GM15510 (cell line): ENCODE data around the gene DAZAP1.

Experiments
- POLR2A ChIP-seq: IDR thresholded peaks from 3 replicates; pipeline ENCODE4 v1.6.1; 2011; ENCODE audit warnings: borderline replicate concordance; ENCODE audit not compliant: insufficient read length; ENCODE audit errors: extremely low read depth

DAZAP1 gene

GRCh38 chr19:1447944-1448343 lies 40.6 kb downstream of the DAZAP1 start:
- TF ChIP-seq POLR2A = no peak

GRCh38 chr19:1449467-1450442 lies 42.4 kb downstream of the DAZAP1 start, which contains the start of gene APC2:
TSS of gene APC2 (plus strand) at chr19:1450121. CDS start at chr19:1453002, 2,881 bp downstream.
- TF ChIP-seq POLR2A = no peak

DNA sequence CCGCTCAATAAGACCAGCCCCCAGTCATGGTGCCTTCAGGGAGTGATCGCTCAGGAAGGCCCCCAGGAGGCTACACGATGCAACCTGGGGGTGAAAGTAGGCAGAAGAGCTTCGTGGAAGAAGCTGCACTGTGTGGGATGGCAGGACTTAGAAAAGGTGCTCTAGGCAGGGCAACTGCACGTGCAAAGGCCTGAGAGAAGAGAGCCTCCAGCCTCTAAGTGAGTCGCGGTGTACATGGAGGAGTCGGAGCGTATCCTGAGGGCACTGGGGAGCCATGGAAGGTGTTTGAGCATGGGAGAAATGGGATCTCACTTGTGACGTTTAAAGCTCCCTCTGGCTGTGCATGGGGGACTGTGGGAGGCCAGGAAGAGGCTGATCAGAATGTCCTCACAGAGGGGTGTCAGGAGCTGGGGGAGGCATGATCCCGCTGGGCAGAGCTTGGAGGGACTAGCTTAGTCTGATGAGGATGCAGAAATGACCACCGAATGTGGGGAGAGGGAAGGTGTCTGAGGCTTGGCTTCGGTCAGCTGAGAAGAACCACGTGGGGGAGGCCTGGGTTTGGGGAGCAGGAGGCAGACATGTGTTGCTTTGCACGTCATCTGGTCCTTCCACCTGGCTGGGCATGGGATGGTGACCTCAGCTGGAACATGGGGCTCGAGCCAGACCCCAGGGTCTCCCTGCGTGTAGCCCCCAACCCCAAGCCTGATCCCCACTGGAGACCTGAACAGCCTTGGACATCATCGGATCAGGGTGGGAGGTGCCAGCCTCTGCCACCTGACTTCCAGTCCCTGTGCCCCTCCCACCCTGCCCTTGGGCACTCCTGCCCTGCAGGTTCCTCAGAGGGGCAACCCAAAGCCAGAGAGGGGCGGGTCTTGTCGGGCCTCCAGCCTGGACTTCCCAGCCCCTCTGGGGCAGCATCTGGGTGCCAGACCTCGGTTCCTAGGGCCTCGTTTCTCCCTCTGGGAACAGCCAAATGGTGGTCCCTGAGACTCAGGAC lies 43.6 kb downstream of the DAZAP1 start:
- no peak for TF ChIP-seq POLR2A

DNA sequence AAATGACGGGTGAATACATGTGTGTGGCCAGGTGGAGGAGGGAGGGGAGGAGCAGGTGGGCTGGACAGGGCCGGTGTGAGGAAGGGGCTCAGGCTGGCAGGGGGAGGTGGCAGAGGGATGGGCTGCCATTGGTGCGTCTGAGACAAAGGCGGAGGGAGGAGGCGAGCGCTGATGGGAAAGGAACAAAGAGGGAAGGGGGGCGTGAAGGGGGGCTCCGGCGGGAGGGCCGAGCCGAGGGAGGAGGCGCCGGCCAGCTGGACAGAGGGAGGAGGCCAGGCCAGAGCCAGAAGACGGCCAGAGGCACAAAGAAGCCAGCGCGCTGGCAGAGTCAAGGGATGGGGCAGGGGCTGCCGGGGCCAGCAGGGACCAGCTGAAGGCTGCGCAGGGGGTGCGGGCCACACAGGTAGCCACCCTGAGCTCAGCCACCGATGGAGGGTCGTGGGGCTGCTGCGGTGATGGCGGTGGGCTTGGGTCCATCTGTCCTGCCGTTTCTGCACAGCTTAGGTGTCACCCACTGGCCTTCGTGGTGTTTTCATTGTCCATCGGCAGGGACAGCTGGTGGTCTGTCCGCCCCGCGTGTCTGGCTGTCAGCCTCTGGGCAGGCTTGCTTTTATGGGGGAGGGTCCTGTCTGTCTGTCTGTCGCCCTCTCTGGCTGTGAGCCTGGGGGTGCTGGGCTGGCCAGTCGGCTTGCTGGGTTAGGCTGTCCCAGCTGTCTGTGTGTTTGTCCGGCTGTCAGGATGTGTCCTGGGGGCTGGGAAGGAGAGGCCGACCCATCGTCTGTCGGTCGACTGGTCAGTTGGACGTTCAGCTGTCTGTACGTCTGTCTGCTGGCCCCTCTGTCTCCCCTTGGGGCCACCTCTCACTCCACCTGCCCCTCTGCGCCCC lies 44.8 kb downstream of the DAZAP1 start:
- no peak for TF ChIP-seq POLR2A

DNA sequence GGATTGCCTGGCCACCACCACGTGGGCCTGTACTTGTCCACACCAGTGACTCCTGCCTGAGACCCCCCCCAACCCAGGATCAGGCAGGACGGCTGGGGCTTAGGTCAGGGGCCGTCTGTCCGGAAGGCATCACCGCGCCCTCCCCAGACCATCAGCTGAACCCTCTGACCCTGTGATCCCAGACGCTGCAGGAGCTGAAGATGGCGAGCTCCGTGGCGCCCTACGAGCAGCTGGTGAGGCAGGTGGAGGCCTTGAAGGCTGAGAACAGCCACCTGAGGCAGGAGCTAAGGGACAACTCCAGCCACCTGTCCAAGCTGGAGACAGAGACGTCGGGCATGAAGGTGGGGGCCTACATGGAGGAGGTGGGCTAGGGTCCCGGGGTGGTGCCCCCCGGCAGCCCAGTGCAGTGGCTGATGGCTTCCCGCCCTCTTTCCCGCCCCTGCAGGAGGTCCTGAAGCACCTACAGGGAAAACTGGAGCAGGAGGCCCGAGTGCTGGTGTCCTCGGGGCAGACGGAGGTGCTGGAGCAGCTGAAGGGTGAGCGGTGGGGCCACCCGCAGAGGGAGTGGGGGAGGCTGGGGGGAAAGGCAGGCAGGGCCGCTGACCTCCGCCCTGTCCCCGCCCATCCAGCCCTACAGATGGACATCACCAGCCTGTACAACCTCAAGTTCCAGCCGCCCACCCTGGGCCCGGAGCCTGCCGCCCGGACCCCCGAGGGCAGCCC lies 45.6 kb downstream of the DAZAP1 start:
- no peak for TF ChIP-seq POLR2A

DNA sequence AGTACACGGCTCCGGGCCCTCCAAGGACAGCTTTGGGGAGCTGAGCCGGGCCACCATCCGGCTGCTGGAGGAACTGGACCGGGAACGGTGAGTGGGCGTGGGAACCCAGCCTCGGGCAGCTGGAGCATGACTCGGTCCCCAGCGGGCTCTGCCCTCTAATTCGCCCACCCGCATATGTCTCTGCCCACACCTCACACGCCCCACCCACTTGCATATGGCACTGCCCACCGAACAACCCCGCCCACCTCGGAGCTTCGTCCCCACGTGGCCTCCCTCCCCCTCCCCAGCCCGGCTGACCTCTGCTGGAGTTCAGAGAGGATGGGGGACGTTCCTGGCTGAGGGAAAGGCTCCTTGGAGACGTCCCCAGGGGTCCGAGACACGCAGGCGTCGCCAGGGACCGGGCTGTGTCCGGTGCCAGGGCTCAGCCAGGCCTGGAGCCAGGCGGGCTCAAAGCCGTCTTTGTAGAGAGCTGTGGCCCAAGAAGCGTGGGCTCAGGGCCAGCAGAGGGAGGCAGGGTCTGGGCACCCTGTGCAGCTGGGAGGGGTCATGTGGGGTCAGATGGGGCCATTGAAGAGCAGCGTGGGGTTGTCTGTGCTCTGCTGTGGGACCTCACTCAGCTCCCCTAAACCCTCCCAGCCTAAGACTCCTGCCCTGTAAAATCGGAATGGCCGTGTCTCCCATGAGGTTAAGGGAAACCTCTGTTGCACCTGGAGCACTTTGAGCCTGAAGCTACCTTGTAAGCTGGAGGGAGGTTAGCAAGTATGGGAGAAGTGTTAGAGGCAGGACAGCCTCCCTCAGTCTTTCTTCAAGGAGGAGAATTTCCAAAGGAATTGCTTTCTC lies 46.4 kb downstream of the DAZAP1 start:
- TF ChIP-seq POLR2A = no peak

GRCh38 chr19:1455002-1455335 lies 47.6 kb downstream of the DAZAP1 start:
- TF ChIP-seq POLR2A = no peak

GRCh38 chr19:1455336-1456120 lies 48.1 kb downstream of the DAZAP1 start:
- TF ChIP-seq POLR2A = no peak

GRCh38 chr19:1456121-1456900 lies 48.9 kb downstream of the DAZAP1 start:
- TF ChIP-seq POLR2A = no peak

DNA sequence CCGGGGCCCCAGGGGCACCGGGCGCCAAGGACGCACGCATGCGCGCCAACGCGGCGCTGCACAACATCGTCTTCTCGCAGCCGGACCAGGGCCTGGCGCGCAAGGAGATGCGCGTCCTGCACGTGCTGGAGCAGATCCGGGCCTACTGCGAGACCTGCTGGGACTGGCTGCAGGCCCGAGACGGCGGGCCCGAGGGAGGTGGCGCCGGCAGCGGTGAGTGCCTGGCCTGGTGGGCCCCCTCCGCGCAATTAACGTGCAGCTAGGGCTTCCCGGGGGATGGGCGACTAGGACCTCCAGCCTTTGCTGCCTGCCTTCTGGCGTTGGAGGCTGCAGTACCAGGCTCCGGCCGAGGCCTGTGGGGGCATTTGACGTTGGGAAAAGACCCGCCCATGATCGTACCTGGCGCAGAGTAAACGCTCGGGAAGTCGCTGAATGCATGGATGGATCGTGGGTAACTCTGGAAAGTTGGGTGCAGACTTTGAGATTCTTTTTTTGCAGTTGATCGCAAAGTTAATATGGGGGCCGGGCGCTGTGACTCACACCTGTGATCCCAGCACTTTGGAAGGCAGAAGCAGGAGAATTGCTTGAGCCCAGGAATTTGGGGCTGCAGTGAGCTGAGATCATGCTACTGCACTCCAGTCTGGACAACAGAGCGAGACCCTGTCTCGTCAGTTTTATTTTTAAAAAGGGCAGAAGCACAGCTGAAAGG lies 49.8 kb downstream of the DAZAP1 start:
- TF ChIP-seq POLR2A = no peak

DNA sequence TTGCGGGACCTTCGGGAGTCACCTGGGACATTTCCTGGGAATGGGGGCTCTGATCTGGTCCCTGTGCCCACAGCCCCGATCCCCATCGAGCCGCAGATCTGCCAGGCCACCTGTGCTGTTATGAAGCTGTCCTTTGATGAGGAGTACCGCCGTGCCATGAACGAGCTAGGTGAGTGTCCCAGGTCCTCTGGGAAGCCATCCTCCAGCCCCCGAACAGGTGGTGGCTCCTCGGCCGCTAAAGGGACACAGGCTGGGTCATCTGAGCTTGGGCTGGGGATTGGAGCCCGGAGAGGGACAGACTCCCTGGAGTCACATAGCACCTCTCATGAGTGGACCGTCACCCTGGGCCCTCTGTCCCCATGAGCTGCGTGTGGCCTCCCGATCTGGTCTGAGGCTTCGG lies 50.5 kb downstream of the DAZAP1 start:
- no peak for TF ChIP-seq POLR2A

DNA sequence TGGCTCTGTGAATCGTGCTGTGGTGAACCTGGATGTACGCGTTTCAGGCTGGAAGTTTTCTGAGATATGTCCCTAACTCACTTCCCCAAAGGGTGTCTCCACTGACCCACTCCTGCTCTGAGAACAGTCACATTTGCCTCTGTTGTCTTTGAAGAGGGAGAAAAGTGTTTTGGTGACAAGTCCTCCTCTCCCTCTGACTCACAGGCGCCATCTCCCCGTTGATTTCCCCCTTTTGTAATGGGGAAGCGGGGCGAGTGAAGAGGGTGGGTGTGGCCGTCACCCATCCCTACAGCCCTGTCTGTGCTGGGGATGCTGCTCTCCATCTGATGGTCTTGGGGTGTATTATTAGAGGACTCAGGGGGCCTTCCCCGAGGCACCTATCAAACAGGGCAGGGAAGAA lies 52.1 kb downstream of the DAZAP1 start:
- no peak for TF ChIP-seq POLR2A
